AG04450 (cell line): ENCODE data around the gene SH2D7. TPM values are rescaled to one million over a fixed set of nuclear protein-coding genes. Genes with fewer than 3 reads are reported as not detected.

ENCODE experiments used
- CTCF ChIA-PET: fragments of 300-600, 350-600 bp; formaldehyde crosslinking; extraction: SDS; loops from one replicate; lab custom pipeline; 2022; ENCODE audit warnings: antibody characterized with exemption, inconsistent platforms; lab: Charles Lee
- POLR2A ChIA-PET: fragments of 350-600 bp; formaldehyde crosslinking; extraction: SDS; loops from one replicate; lab custom pipeline; 2021; ENCODE audit warnings: antibody characterized with exemption, inconsistent platforms; lab: Yijun Ruan, JAX
- DNase-seq: peaks from one replicate; pipeline ENCODE4 v3.0.0-alpha.2; 2011; ENCODE audit warnings: low read depth, low spot score
- H3K27ac ChIP-seq: one replicate; pipeline ENCODE4 v1.5.1; 2012; ENCODE audit warnings: low read depth, low read length, control low read depth
- H3K27me3 ChIP-seq: one replicate; pipeline ENCODE4 v1.6.0; 2012; ENCODE audit warnings: low read length; ENCODE audit not compliant: control insufficient read depth, insufficient read depth
- H3K4me3 ChIP-seq: 2 replicates; pipeline ENCODE4 v1.5.1; 2011; ENCODE audit warnings: mild to moderate bottlenecking, low read depth, low read length, control low read depth
- H3K9me3 ChIP-seq: 2 replicates; pipeline ENCODE4 v1.5.1; 2012; ENCODE audit warnings: low read length; ENCODE audit not compliant: control insufficient read depth, insufficient read depth
- CTCF ChIP-seq: IDR thresholded peaks from 2 replicates; pipeline ENCODE4 v1.5.1; 2011; ENCODE audit warnings: low read depth, low read length, control low read depth, inconsistent platforms
- polyA plus RNA-seq: library from polyadenylated mRNA; depleted of rRNA; stranded (reverse); fragments of >200 nt; gene quantifications from 2 replicates; pipeline ENCODE4 v1.2.3, GENCODE V29; 2011

The SH2D7 gene
- polyA plus RNA-seq, 1 experiment = not detected

GRCh38 chr15:78130466-78131294 is 38.3 kb downstream of the SH2D7 start:
- POLR2A ChIA-PET = interaction anchor here (0.9 to 1.0 kb wide), 2 partner anchors 8 to 18 kb away, joined by 3 to 4 read pairs; partner anchors contain the start of gene IDH3A
- TF ChIP-seq CTCF = no peak
- H3K9me3 ChIP-seq = no peaks in the 10 kb centered on the region; the same call in 1 of the 2 replicates
- DNase-seq = no peak
- CTCF ChIA-PET = interaction anchor here (0.6 to 2.5 kb wide), 11 partner anchors 13 to 292 kb away, joined by 3 to 30 read pairs (median 3); no protein-coding TSS in a partner anchor
- no peak overlapping the region for H3K27ac ChIP-seq
- H3K4me3 ChIP-seq = peak overlapping the region; percentile 74; the same call in 1 of the 2 replicates
- H3K27me3 ChIP-seq = peaks cover 4% of the 10 kb centered on the region

- Histone ChIP-seq H3K27ac (no peak within 1 kb of the TSS), H3K4me3 (peak within 1 kb of the TSS; percentile 74), H3K9me3 (no peaks in the 10 kb centered on the region; the same call in 1 of the 2 replicates), H3K27me3 (no peaks in the 10 kb centered on the region)
- ChIA-PET POLR2A (interaction anchor here (0.9 kb wide), 1 partner anchor 17 kb away, joined by 3 read pairs; the partner anchor contains the start of gene IDH3A), CTCF (interaction anchor here (0.6 to 2.5 kb wide), 12 partner anchors 14 to 291 kb away, joined by 3 to 30 read pairs (median 4); no protein-coding TSS in a partner anchor)
- peak; percentile 48 for TF ChIP-seq CTCF
- peak; percentile 7 for DNase-seq
These were observed 39.1 kb downstream of the SH2D7 start, which contains the start of gene CIB2 for GRCh38 chr15:78131295-78132061. TSS of gene CIB2 (minus strand) at chr15:78131445. CDS start at chr15:78131215, 230 bp downstream.

- Histone ChIP-seq H3K27me3 (peaks cover 7% of the 10 kb centered on the region), H3K27ac (no peak overlapping the region), H3K4me3 (no peak overlapping the region), H3K9me3 (no peaks in the 10 kb centered on the region; the same call in 1 of the 2 replicates)
- DNase-seq = no peak
- TF ChIP-seq CTCF = no peak
- POLR2A ChIA-PET = no interaction called here
- CTCF ChIA-PET = interaction anchor here (1.9 kb wide), 1 partner anchor 107 kb away, joined by 14 read pairs; no protein-coding TSS in a partner anchor
These were observed 41.4 kb downstream of the SH2D7 start for GRCh38 chr15:78133801-78134200.

GRCh38 chr15:78139578-78139977 is 47.2 kb downstream of the SH2D7 start:
- DNase-seq = no peak
- POLR2A ChIA-PET = no interaction called here
- H3K27me3 ChIP-seq = peaks cover 7% of the 10 kb centered on the region
- CTCF ChIA-PET = interaction anchor here (0.6 to 1.6 kb wide), 2 partner anchors 12 to 101 kb away, joined by 5 to 8 read pairs; no protein-coding TSS in a partner anchor
- no peak overlapping the region for H3K4me3 ChIP-seq
- no peaks in the 10 kb centered on the region for H3K9me3 ChIP-seq
- TF ChIP-seq CTCF = no peak
- H3K27ac ChIP-seq = no peak overlapping the region
